Stomach (tissue), 4 donors: Measurements from ENCODE around the gene USP4.

Source experiments
- CTCF ChIP-seq, 7 experiments: fragments of 450-650 bp in 4 of 7; fragments of 200-600 bp in 3 of 7; sonication (generic) in 3 of 7; IDR thresholded peaks; one replicate each; pipeline ENCODE4 v1.5.1; 2016 to 2019; ENCODE audit warnings: antibody characterized with exemption in 7 of 7, control low read depth in 2 of 7, mild to moderate bottlenecking in 1 of 7
- EP300 ChIP-seq: sonication (generic); formaldehyde crosslinking; IDR thresholded peaks from one replicate; pipeline ENCODE4 v1.6.1; 2017; ENCODE audit warnings: antibody characterized with exemption
- POLR2AphosphoS5 ChIP-seq, 3 donors: sonication (generic); formaldehyde crosslinking; IDR thresholded peaks; one replicate each; pipeline ENCODE4 v1.6.1; 2016; ENCODE audit warnings: antibody characterized with exemption in 3 of 3

- TF ChIP-seq CTCF (IDR thresholded peaks at IDR 0.05), result no peak
- TF ChIP-seq EP300, result no peak
- no peak for TF ChIP-seq POLR2AphosphoS5 (IDR thresholded peaks at IDR 0.05)
Measured at GRCh38 chr3:49263159-49263889, 76.5 kb downstream of the USP4 start.
